Immature natural killer cell (primary cell): ENCODE data around the gene NKX2-3. TPM values are rescaled to one million over a fixed set of nuclear protein-coding genes. Genes with fewer than 3 reads are reported as not detected.

Experiments
- DNase-seq, 3 donors: peaks; one replicate each; pipeline ENCODE4 v3.0.0; 2022; ENCODE audit warnings: mixed read lengths in 1 of 3
- H3K27ac Mint-ChIP-seq, 6 donors: one replicate each; pipeline ENCODE4 v1.8.0; 2020; ENCODE audit warnings: mixed read lengths in 6 of 6, mild to moderate bottlenecking in 5 of 6, inconsistent platforms in 4 of 6, moderate library complexity in 3 of 6
- H3K27me3 Mint-ChIP-seq, 3 donors: one replicate each; pipeline ENCODE4 v1.8.0; 2020 to 2021; ENCODE audit warnings: low read depth in 3 of 3, mild to moderate bottlenecking in 3 of 3, mixed read lengths in 3 of 3, moderate library complexity in 3 of 3, inconsistent platforms in 1 of 3
- H3K36me3 Mint-ChIP-seq, 3 donors: one replicate each; pipeline ENCODE4 v1.8.0; 2020; ENCODE audit warnings: mixed read lengths in 3 of 3, inconsistent platforms in 2 of 3, mild to moderate bottlenecking in 2 of 3
- H3K4me1 Mint-ChIP-seq, 2 donors: one replicate each; pipeline ENCODE4 v1.8.0; 2020; ENCODE audit warnings: inconsistent platforms in 2 of 2, mild to moderate bottlenecking in 2 of 2, mixed read lengths in 2 of 2, moderate library complexity in 1 of 2
- H3K4me3 Mint-ChIP-seq, 5 donors: one replicate each; pipeline ENCODE4 v1.8.0; 2020; ENCODE audit warnings: mild to moderate bottlenecking in 5 of 5, mixed read lengths in 5 of 5, inconsistent platforms in 3 of 5, moderate library complexity in 3 of 5
- H3K9me3 Mint-ChIP-seq, 6 donors: one replicate each; pipeline ENCODE4 v1.8.0; 2020; ENCODE audit warnings: mild to moderate bottlenecking in 6 of 6, mixed read lengths in 6 of 6, inconsistent platforms in 4 of 6, moderate library complexity in 3 of 6
- polyA plus RNA-seq, 3 donors: library from polyadenylated mRNA; unstranded; fragments of 300-500 nt; fragmentation: Illumina TruSeq; gene quantifications; one replicate each; pipeline ENCODE4 v1.2.3, GENCODE V29; 2021

Gene NKX2-3
- polyA plus RNA-seq, 3 donors from 2014 or later, result not detected

GRCh38 chr10:99537989-99538917 lies 5.5 kb downstream of the NKX2-3 start:
- Mint-ChIP-seq H3K4me3 (peak overlapping the region in 2 of 5 donors; percentile 18), H3K27ac (no peak overlapping the region), H3K9me3 (peaks cover 0 to 2% (median 0%) of the 10 kb centered on the region in 6 donors), H3K27me3 (peaks cover 20 to 52% (median 30%) of the 10 kb centered on the region in 3 donors), H3K36me3 (no peaks in the 10 kb centered on the region), H3K4me1 (peaks cover 14 to 17% of the 10 kb centered on the region in 2 donors)
- no peak for DNase-seq

GRCh38 chr10:99539120-99539519 lies 6.4 kb downstream of the NKX2-3 start:
- peaks cover 12 to 14% of the 10 kb centered on the region in 2 donors for H3K4me1 Mint-ChIP-seq
- peaks cover 18 to 47% (median 24%) of the 10 kb centered on the region in 3 donors for H3K27me3 Mint-ChIP-seq
- no peak overlapping the region for H3K27ac Mint-ChIP-seq
- peaks cover 0 to under 1% (median 0%) of the 10 kb centered on the region in 6 donors for H3K9me3 Mint-ChIP-seq
- H3K36me3 Mint-ChIP-seq, result no peaks in the 10 kb centered on the region
- no peak overlapping the region for H3K4me3 Mint-ChIP-seq
- DNase-seq, result no peak

DNA sequence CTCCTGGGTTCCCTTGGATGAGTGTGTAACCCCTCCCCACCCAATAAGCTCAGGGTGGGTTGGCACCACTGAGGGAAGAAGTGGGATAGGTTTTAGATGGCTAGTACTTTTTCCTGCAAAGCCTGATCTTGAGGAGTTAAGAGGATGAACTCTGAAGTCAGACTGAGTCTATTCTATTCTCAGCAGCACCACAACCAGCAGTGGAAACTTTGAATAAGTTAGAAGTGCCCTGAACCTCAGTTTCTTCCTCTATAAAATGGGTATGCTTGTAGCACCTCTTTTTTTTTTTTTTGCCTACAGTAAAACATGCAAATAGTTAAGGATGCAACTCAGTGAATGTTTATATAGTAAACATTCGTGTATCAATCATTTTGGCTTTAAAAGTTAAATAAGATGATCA lies 7.1 kb downstream of the NKX2-3 start:
- no peak for DNase-seq
- H3K4me3 Mint-ChIP-seq, result no peak overlapping the region
- H3K27me3 Mint-ChIP-seq, result peaks cover 18 to 41% (median 23%) of the 10 kb centered on the region in 3 donors
- H3K36me3 Mint-ChIP-seq, result no peaks in the 10 kb centered on the region
- no peaks in the 10 kb centered on the region for H3K9me3 Mint-ChIP-seq
- H3K27ac Mint-ChIP-seq, result no peak overlapping the region
- H3K4me1 Mint-ChIP-seq, result peaks cover 7% of the 10 kb centered on the region in 2 donors

DNA sequence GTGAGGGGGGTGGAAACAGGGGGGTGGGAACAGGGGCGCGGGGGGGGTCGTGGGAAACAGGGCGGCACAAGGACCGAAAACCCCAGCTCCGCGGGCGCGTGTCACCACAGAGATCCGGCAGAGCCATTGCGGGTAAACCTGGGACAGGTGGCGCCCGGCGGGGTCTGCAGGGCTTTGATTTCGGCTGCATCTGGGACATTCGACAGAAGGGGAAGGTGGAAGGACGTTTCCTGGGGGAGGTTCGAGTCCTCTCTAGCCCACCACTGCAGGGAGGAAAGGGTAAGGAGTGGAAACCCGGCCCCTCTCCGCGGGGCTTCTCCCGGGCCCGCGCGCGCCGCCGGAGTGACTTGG lies 7.5 kb downstream of the NKX2-3 start:
- H3K36me3 Mint-ChIP-seq, result no peaks in the 10 kb centered on the region
- no peaks in the 10 kb centered on the region for H3K9me3 Mint-ChIP-seq
- H3K4me1 Mint-ChIP-seq, result peaks cover 7% of the 10 kb centered on the region in 2 donors
- H3K27ac Mint-ChIP-seq, result no peak overlapping the region
- no peak overlapping the region for H3K4me3 Mint-ChIP-seq
- DNase-seq, result no peak
- peaks cover 20 to 41% (median 24%) of the 10 kb centered on the region in 3 donors for H3K27me3 Mint-ChIP-seq

- no peak for DNase-seq
- H3K9me3 Mint-ChIP-seq, result no peaks in the 10 kb centered on the region
- no peaks in the 10 kb centered on the region for H3K36me3 Mint-ChIP-seq
- H3K4me3 Mint-ChIP-seq, result no peak overlapping the region
- H3K27ac Mint-ChIP-seq, result no peak overlapping the region
- H3K27me3 Mint-ChIP-seq, result peaks cover 22 to 41% (median 22%) of the 10 kb centered on the region in 3 donors
- H3K4me1 Mint-ChIP-seq, result peaks cover 7% of the 10 kb centered on the region in 2 donors
These were observed 8.2 kb downstream of the NKX2-3 start for GRCh38 chr10:99540657-99541531.

GRCh38 chr10:99544322-99544721 lies 11.6 kb downstream of the NKX2-3 start:
- H3K27ac Mint-ChIP-seq, result no peak overlapping the region
- no peak overlapping the region for H3K4me3 Mint-ChIP-seq
- peaks cover 10 to 25% (median 17%) of the 10 kb centered on the region in 3 donors for H3K27me3 Mint-ChIP-seq
- H3K9me3 Mint-ChIP-seq, result no peaks in the 10 kb centered on the region
- H3K36me3 Mint-ChIP-seq, result no peaks in the 10 kb centered on the region
- no peaks in the 10 kb centered on the region for H3K4me1 Mint-ChIP-seq
- no peak for DNase-seq

GRCh38 chr10:99548041-99548530 lies 15.3 kb downstream of the NKX2-3 start:
- no peak for DNase-seq
- Mint-ChIP-seq H3K36me3 (no peaks in the 10 kb centered on the region), H3K4me3 (no peak overlapping the region), H3K27me3 (peaks cover 9 to 13% (median 10%) of the 10 kb centered on the region in 3 donors), H3K27ac (no peak overlapping the region), H3K9me3 (no peaks in the 10 kb centered on the region), H3K4me1 (no peaks in the 10 kb centered on the region)

GRCh38 chr10:99551158-99551557 lies 18.4 kb downstream of the NKX2-3 start:
- Mint-ChIP-seq H3K36me3 (no peaks in the 10 kb centered on the region), H3K4me3 (no peak overlapping the region), H3K27me3 (peaks cover 6 to 7% (median 6%) of the 10 kb centered on the region in 3 donors), H3K4me1 (peaks cover 0 to 5% of the 10 kb centered on the region in 2 donors), H3K27ac (no peak overlapping the region), H3K9me3 (no peaks in the 10 kb centered on the region)
- no peak for DNase-seq

GRCh38 chr10:99551616-99552015 lies 18.9 kb downstream of the NKX2-3 start:
- H3K36me3 Mint-ChIP-seq, result no peaks in the 10 kb centered on the region
- peaks cover 4 to 6% (median 6%) of the 10 kb centered on the region in 3 donors for H3K27me3 Mint-ChIP-seq
- peaks cover 0 to 7% of the 10 kb centered on the region in 2 donors for H3K4me1 Mint-ChIP-seq
- no peak for DNase-seq
- H3K9me3 Mint-ChIP-seq, result no peaks in the 10 kb centered on the region
- no peak overlapping the region for H3K4me3 Mint-ChIP-seq
- H3K27ac Mint-ChIP-seq, result no peak overlapping the region

GRCh38 chr10:99555371-99555770 lies 22.6 kb downstream of the NKX2-3 start:
- Mint-ChIP-seq H3K36me3 (no peaks in the 10 kb centered on the region), H3K27me3 (peaks cover 0 to 6% (median 3%) of the 10 kb centered on the region in 3 donors), H3K4me3 (peak overlapping the region in 1 of 5 donors; percentile 57), H3K9me3 (no peaks in the 10 kb centered on the region), H3K27ac (no peak overlapping the region), H3K4me1 (peaks cover 0 to 7% of the 10 kb centered on the region in 2 donors)
- no peak for DNase-seq

DNA sequence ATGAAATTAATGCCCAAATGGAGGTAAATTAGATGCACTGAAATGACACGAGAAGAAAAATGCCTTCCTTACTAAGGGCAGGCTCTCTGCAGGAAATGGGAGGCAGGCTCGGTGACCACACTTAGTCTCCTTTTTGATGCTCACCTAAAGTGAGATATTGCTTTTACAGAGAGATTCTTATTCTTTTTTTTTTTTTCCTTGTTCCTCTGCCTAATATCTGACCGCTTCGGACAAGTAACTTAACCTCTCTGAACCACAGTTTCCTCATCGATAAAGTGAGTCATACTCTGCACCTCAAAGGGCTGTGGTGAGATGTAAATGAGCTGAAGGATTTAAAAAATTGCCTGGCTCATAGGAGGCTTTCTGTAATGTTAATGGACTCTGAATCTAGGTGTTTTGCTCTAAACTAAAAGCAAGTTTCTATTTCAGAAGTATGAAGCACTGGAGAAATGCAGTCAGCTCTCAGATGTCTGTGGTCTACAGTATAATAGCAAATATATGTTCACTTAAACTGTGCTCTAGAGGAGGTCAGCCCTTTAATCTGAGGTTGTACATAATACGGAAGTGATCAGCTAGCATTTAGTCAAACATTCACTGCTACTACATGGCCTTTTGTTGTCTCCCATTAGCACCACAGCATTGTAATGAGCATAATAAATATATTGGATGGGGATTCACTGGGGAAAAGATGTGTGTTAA lies 23.2 kb downstream of the NKX2-3 start:
- H3K36me3 Mint-ChIP-seq, result no peaks in the 10 kb centered on the region

GRCh38 chr10:99557044-99557443 lies 24.3 kb downstream of the NKX2-3 start:
- H3K9me3 Mint-ChIP-seq, result no peaks in the 10 kb centered on the region
- peaks cover 0 to 7% of the 10 kb centered on the region in 2 donors for H3K4me1 Mint-ChIP-seq
- H3K4me3 Mint-ChIP-seq, result no peak overlapping the region
- H3K36me3 Mint-ChIP-seq, result no peaks in the 10 kb centered on the region
- H3K27ac Mint-ChIP-seq, result no peak overlapping the region
- DNase-seq, result no peak
- H3K27me3 Mint-ChIP-seq, result peaks cover 2 to 6% (median 3%) of the 10 kb centered on the region in 3 donors

More for the DNA sequence above, 23.2 kb downstream of the NKX2-3 start:
- peaks cover 0 to 7% of the 10 kb centered on the region in 2 donors for H3K4me1 Mint-ChIP-seq
- peak overlapping the region in 1 of 5 donors; percentile 57 for H3K4me3 Mint-ChIP-seq
- no peak for DNase-seq
- H3K9me3 Mint-ChIP-seq, result no peaks in the 10 kb centered on the region
- peak overlapping the region in 2 of 6 donors; percentile 39 to 55 for H3K27ac Mint-ChIP-seq
- H3K27me3 Mint-ChIP-seq, result peaks cover 0 to 6% (median 3%) of the 10 kb centered on the region in 3 donors

GRCh38 chr10:99558708-99559107 lies 26.0 kb downstream of the NKX2-3 start:
- H3K4me3 Mint-ChIP-seq, result no peak overlapping the region
- H3K4me1 Mint-ChIP-seq, result peaks cover 0 to 7% of the 10 kb centered on the region in 2 donors

More at GRCh38 chr10:99558708-99559107, 26.0 kb downstream of the NKX2-3 start:
- no peaks in the 10 kb centered on the region for H3K36me3 Mint-ChIP-seq
- H3K27me3 Mint-ChIP-seq, result peaks cover 3 to 11% (median 4%) of the 10 kb centered on the region in 3 donors
- no peaks in the 10 kb centered on the region for H3K9me3 Mint-ChIP-seq
- DNase-seq, result no peak
- no peak overlapping the region for H3K27ac Mint-ChIP-seq
